OCI-LY7 (cell line): ENCODE data around the gene PPP1R16B. TPM values are rescaled to one million over a fixed set of nuclear protein-coding genes. Genes with fewer than 3 reads are reported as not detected.

Source experiments
- BruUV-seq: library from RNA; stranded (reverse); fragments of 400-500 nt; replicated peaks from 2 replicates; lab custom pipeline; 2021; lab: Mats Ljungman, UMichigan
- CTCF ChIA-PET: fragments of 300-600 bp; sonication (Branson Sonifier 250); formaldehyde crosslinking; loops from one replicate; lab custom pipeline; 2022; ENCODE audit warnings: antibody characterized with exemption; ENCODE audit not compliant: unreplicated experiment; lab: Charles Lee
- POLR2A ChIA-PET: fragments of 300-600 bp; sonication (Branson Sonifier 250); formaldehyde crosslinking; loops from one replicate; lab custom pipeline; 2022; ENCODE audit warnings: antibody characterized with exemption; lab: Charles Lee
- DNase-seq: peaks from one replicate; pipeline ENCODE4 v3.0.0-alpha.2; 2015; ENCODE audit warnings: low spot score
- H2AFZ ChIP-seq: fragments of 200-600 bp; sonication (generic), shearing (Covaris generic); 2 replicates; pipeline ENCODE4 v1.6.1; 2014; ENCODE audit warnings: mild to moderate bottlenecking, antibody characterized with exemption, low read length, moderate library complexity
- H3K27ac ChIP-seq: fragments of 200-600 bp; sonication (generic); 2 replicates; pipeline ENCODE4 v1.5.1; 2014; ENCODE audit warnings: mixed run types, low read depth, mild to moderate bottlenecking, moderate library complexity, low read length, inconsistent platforms; ENCODE audit not compliant: poor library complexity, severe bottlenecking
- H3K36me3 ChIP-seq: fragments of 200-600 bp; sonication (generic); 2 replicates; pipeline ENCODE4 v1.6.1; 2014; ENCODE audit warnings: mild to moderate bottlenecking, antibody characterized with exemption, low read length, moderate library complexity, mixed read lengths; ENCODE audit not compliant: insufficient read depth
- H3K4me1 ChIP-seq: fragments of 200-600 bp; sonication (generic); 2 replicates; pipeline ENCODE4 v1.5.1; 2014; ENCODE audit warnings: mild to moderate bottlenecking, low read length; ENCODE audit not compliant: insufficient read depth, poor library complexity, severe bottlenecking
- H3K4me2 ChIP-seq: fragments of 200-600 bp; sonication (generic); 2 replicates; pipeline ENCODE4 v1.6.1; 2014; ENCODE audit warnings: mild to moderate bottlenecking, low read length
- H3K4me3 ChIP-seq: fragments of 200-600 bp; sonication (generic); 2 replicates; pipeline ENCODE4 v1.5.1; 2014; ENCODE audit warnings: mild to moderate bottlenecking, low read depth, low read length; ENCODE audit not compliant: poor library complexity, severe bottlenecking
- H3K79me2 ChIP-seq: fragments of 200-600 bp; sonication (generic); 2 replicates; pipeline ENCODE4 v1.6.1; 2016; ENCODE audit warnings: low read depth, mild to moderate bottlenecking, low read length, moderate library complexity, mixed read lengths; ENCODE audit not compliant: insufficient read depth
- H3K9me2 ChIP-seq: fragments of 200-600 bp; sonication (generic); 2 replicates; pipeline ENCODE4 v1.6.1; 2016; ENCODE audit warnings: mild to moderate bottlenecking, low read length, mixed read lengths; ENCODE audit not compliant: insufficient read depth
- H3K9me3 ChIP-seq: fragments of 200-600 bp; sonication (generic); 2 replicates; pipeline ENCODE4 v1.6.1; 2014; ENCODE audit warnings: mild to moderate bottlenecking, mixed run types, low read length, mixed read lengths
- H4K20me1 ChIP-seq: fragments of 200-600 bp; sonication (generic); 2 replicates; pipeline ENCODE4 v1.6.1; 2014; ENCODE audit warnings: mild to moderate bottlenecking, antibody characterized with exemption, low read length, moderate library complexity, mixed read lengths; ENCODE audit not compliant: insufficient read depth
- EZH2phosphoT487 ChIP-seq: fragments of 200-600 bp; sonication (generic); IDR thresholded peaks from 2 replicates; pipeline ENCODE4 v1.6.1; 2018; ENCODE audit warnings: low read depth, borderline replicate concordance, mild to moderate bottlenecking, mixed run types, antibody characterized with exemption, low read length, moderate library complexity, mixed read lengths
- intact Hi-C: fragments of 100-400 bp; cut with micrococcal nuclease; formaldehyde crosslinking; loops from one replicate; pipeline ENCODE4 v1.10.0; 2022; ENCODE audit not compliant: unreplicated experiment
- total RNA-seq, 2 experiments: library from RNA; depleted of rRNA in 1 of 2; stranded (reverse); fragments of >200 nt in 1 of 2; shearing (Covaris generic) in 1 of 2; gene quantifications; 2 replicates each; pipeline ENCODE4 v1.2.3, GENCODE V29; 2014 to 2022
- TF ChIP-seq, protein P1 (sequence below): fragments of 200-600 bp; sonication (generic); conservative IDR thresholded peaks from 2 replicates; pipeline ENCODE4 v1.5.1; 2014; ENCODE audit warnings: mild to moderate bottlenecking, antibody characterized with exemption, low read length, moderate library complexity, mixed read lengths

PPP1R16B gene
- total RNA-seq, 2 experiments from 2014 or later, result 45.4 to 49.7 TPM

DNA sequence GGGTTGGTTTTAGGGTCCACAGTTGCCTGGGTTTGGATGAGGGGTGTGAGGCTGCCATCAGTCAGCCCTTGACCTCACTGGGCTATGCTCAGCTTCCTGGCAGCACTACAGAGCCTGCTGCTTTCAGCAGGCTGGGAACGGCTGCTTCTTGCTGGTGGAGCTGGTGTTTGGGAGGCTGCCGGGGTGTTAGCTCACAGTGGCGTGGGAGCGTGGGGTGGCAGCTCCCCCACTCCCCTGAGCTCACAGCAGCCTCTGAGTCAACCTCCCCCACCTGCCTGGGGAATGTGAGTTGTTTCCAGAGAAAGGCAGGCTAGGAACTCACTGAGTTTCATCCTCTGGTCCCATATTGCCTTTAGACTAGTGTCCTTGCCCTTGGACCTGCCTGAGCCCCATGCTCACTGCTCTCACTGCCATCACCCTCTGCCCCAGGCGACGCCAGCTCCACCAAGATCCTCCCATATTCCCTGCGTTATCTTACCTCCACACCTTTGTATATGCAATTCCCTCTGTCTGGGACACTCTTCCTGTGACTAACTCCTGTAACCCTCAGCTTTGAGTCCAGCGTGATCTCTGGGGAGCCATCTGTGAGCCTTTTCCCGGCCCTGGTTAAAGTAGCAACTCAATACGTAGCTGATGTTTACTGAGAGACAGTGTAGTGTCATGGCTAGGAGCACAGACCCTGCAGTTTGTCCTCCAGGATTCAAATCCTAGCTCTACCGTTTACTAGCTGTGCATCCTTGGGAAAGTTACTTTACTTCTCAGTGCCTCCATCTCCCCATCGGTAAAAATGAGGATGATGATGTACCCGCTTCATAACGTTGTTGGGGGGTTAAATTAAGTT lies 34.8 kb downstream of the PPP1R16B start:
- POLR2A ChIA-PET, result interaction anchor here (0.6 to 6.2 kb wide), 12 partner anchors 11 to 57 kb away, joined by 3 to 39 read pairs (median 4); partner anchors contain the start of gene PPP1R16B

DNA sequence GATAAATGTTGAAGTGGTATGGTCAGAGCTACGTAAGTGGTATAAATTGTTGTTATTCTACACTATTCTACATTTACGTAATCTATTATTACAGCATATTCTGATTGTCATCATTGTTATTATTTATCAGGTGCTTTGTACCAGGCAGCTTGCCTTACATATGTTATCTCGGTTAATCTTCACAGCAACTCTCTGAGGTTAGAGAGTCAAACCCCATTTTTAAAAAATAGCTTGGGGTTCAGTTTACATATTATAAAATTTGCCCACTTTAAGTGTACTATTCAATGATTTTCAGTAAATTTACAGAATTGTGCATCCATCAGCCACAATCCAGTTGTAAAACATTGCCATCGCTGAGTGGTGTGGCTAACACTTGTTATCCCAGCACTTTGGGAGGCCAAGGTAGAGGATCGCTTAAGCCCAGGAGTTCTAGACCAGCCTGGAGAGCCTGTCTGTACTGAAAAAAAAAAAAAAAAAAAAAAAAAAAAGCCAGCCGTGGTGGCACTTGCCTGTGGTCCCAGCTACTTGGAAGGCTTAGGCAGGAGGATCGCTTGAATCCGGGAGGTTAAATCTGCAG lies 35.5 kb downstream of the PPP1R16B start:
- Histone ChIP-seq H3K4me3 (no peak overlapping the region), H3K36me3 (peaks cover 66% of the 10 kb centered on the region), H3K9me2 (no peaks in the 10 kb centered on the region), H3K27ac (peak overlapping the region; percentile 99), H3K4me1 (peaks cover 91% of the 10 kb centered on the region), H3K79me2 (peaks cover 80% of the 10 kb centered on the region), H3K4me2 (peak overlapping the region; percentile 79), H4K20me1 (no peaks in the 10 kb centered on the region), H2AFZ (no peak overlapping the region), H3K9me3 (no peaks in the 10 kb centered on the region)
- TF ChIP-seq, protein P1, sequence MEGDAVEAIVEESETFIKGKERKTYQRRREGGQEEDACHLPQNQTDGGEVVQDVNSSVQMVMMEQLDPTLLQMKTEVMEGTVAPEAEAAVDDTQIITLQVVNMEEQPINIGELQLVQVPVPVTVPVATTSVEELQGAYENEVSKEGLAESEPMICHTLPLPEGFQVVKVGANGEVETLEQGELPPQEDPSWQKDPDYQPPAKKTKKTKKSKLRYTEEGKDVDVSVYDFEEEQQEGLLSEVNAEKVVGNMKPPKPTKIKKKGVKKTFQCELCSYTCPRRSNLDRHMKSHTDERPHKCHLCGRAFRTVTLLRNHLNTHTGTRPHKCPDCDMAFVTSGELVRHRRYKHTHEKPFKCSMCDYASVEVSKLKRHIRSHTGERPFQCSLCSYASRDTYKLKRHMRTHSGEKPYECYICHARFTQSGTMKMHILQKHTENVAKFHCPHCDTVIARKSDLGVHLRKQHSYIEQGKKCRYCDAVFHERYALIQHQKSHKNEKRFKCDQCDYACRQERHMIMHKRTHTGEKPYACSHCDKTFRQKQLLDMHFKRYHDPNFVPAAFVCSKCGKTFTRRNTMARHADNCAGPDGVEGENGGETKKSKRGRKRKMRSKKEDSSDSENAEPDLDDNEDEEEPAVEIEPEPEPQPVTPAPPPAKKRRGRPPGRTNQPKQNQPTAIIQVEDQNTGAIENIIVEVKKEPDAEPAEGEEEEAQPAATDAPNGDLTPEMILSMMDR, result no peak
- no peak for TF ChIP-seq EZH2phosphoT487
- intact Hi-C loops, result no loop called here
- no TSS peak for BruUV-seq
- ChIA-PET POLR2A (interaction anchor here (0.6 to 6.2 kb wide), 12 partner anchors 16 to 52 kb away, joined by 3 to 39 read pairs (median 4); partner anchors contain the start of gene PPP1R16B), CTCF (interaction anchor here (0.9 to 1.7 kb wide), 4 partner anchors 15 to 51 kb away, joined by 3 to 7 read pairs (median 3); no protein-coding TSS in a partner anchor)
- DNase-seq, result no peak

More for the DNA sequence above, 34.8 kb downstream of the PPP1R16B start:
- H3K79me2 ChIP-seq, result peaks cover 75% of the 10 kb centered on the region
- H3K4me1 ChIP-seq, result peaks cover 88% of the 10 kb centered on the region
- no peak for DNase-seq
- H3K9me3 ChIP-seq, result no peaks in the 10 kb centered on the region
- H3K27ac ChIP-seq, result peak overlapping the region; percentile 99
- peak overlapping the region; percentile 79 for H3K4me2 ChIP-seq
- no peak overlapping the region for H3K4me3 ChIP-seq
- H4K20me1 ChIP-seq, result no peaks in the 10 kb centered on the region
- H3K36me3 ChIP-seq, result peaks cover 59% of the 10 kb centered on the region
- CTCF ChIA-PET, result interaction anchor here (0.5 to 1.7 kb wide), 5 partner anchors 14 to 417 kb away, joined by 3 to 7 read pairs (median 3); no protein-coding TSS in a partner anchor
- intact Hi-C loops, result no loop called here
- TF ChIP-seq EZH2phosphoT487, result no peak
- TF ChIP-seq, protein P1, result no peak
- no peak overlapping the region for H2AFZ ChIP-seq
- H3K9me2 ChIP-seq, result no peaks in the 10 kb centered on the region
- BruUV-seq, result no TSS peak
